Raji (cell line): ENCODE measurements around the gene AKAP12.

Experiments
- POLR2A ChIP-seq: IDR thresholded peaks from 2 replicates; pipeline ENCODE4 v1.6.1; 2011; ENCODE audit warnings: low read depth, low read length, control low read depth; ENCODE audit not compliant: insufficient read depth

Gene AKAP12

DNA sequence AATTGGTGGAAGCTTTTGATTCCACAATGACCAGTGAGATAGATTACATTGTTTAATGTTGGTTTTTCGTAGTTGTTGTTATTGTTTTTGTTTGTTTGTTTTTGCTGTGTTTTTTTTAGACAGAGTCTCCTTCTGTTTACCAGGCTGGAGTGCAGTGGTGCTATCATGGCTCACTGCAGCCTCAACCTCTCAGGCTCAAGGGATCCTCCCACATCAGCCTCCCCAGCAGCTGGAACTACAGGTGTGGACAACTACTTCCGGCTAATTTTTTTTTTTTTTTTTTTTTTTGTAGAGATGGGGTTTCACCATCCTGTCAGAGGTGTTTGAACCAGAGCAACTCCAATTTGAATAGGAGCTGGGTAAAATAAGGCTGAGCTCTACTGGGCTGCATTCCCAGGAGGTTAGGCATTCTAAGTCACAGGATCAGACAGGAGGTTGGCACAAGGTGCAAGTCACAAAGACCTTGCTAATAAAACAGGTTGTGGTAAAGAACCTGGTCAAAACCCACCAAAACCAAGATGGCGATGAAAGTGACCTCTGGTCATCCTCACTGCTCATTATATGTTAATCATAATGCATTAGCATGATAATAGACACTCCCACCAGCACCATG is 10.9 kb upstream of the AKAP12 start:
- no peak for TF ChIP-seq POLR2A

DNA sequence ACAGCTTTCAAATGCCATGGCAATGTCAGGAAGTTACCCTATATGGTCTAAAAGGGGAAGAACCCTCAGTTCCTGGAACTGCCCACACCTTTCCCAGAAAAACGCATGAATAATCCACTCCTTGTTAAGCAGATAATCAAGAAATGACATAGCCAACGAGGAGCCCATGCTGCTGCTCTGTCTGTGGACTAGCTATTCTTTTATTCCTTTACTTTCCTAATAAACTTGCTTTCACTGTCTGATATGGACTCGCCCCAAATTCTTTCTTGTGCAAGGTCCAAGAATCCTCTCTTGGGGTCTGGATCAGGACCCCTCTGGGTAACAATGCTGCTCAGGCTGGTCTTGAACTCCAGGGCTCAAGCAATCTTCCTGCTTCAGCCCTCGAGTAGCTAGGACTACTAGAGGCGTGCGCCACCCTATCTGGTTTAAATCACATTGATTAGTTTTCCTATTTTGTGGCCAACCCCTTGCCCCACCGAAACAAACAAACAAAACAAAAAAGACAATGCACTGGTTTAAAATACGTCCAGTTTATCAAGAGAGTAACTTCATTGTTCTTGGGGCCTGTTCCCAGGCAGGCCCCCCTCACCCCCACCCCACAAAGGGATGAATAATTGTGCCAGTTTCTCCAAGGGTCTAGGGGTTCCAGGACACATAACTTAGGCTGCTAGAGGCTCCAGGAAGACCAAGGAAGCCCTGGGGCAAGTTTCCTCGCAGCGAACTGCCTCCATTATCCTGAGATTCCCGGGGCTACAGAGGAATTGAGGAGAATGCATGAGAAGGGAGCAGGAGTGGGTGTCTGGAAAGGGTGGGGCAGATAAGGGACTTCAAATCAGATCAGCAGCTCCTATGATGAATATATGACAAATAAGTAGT is 10.1 kb upstream of the AKAP12 start:
- no peak for TF ChIP-seq POLR2A

DNA sequence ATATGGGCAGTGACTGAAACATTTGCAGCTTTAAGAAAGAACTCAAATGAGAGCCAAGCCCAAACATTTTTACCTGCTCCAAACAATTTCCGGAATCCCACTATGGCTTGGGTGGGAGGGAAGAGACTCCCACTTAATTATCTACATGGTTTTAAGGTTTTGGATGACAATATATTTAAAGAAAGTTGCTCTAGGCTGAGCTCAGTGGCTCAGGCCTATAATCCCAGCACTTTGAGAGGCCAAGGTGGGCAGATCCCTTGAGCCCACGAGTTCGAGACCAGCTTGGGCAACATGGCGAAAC is 9.5 kb upstream of the AKAP12 start:
- TF ChIP-seq POLR2A, result no peak

DNA sequence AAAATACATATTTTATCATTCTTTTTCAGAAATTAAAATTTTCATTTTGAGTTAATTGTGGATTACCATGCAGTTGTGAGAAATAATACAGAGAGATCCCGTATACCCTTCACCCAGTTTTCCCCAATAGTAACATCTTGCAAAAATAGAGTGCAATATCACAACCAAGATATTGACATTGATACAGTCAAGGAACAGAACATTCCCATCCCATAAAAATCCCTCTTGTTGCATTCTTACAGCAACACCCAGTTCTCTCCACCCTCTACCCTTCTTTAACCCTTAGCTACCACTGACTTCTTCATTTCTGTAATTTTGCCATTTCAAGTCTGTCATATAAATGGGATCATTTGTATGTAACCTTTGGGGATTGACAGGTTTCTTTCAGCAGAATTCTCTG is 6.9 kb upstream of the AKAP12 start:
- TF ChIP-seq POLR2A, result no peak

DNA sequence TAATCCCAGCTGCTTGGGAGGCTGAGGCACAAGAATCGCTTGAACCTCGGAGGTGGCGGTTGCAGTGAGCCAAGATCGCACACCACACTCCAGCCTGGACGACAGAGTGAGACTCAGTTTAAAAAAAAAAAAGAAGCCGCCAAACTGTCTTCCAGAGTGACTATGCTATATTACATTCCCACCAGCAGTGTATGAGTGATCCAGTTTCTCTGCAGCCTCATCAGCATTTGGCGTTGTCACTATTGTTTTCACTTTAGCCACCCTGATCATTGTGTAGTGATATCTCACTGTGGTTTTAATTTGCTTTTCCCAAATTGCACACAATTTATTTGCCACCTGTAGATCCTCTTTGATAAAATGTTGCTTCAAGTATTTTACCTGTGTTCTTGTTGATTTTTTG is 6.0 kb upstream of the AKAP12 start:
- TF ChIP-seq POLR2A, result no peak

DNA sequence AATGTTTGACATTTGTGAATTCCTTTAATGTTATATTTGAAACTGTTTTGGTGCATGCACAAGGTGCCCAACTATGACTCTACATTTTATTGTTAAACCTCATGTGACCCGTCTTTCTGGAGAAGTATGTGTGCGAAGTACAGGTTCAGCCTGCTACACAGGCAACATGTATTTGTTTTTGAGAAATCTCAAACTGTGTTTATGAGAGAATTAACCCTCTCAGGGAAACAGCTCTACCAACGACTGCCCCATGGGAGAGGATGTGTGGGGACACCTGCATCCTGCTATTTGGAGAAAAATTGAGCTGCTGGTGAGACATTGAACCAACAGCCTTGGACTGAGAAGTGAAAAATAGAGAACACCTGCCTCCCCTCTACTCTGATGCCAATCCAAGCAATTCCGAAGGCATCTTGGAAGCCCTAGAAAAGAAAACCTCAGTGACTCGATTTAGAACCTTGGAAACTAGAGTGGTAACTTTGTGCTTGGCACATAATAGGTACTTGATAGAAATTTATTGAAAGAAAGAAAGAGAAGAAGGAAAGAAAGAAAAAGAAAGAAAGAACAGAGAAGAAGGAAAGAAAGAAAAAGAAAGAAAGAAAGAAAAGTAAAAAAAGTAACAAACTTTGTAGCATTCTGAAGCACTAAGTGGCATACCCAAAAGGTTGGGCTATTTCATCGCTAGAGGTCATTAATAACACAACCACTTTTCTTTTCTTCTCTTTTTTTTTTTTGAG is 2.9 kb upstream of the AKAP12 start:
- no peak for TF ChIP-seq POLR2A

DNA sequence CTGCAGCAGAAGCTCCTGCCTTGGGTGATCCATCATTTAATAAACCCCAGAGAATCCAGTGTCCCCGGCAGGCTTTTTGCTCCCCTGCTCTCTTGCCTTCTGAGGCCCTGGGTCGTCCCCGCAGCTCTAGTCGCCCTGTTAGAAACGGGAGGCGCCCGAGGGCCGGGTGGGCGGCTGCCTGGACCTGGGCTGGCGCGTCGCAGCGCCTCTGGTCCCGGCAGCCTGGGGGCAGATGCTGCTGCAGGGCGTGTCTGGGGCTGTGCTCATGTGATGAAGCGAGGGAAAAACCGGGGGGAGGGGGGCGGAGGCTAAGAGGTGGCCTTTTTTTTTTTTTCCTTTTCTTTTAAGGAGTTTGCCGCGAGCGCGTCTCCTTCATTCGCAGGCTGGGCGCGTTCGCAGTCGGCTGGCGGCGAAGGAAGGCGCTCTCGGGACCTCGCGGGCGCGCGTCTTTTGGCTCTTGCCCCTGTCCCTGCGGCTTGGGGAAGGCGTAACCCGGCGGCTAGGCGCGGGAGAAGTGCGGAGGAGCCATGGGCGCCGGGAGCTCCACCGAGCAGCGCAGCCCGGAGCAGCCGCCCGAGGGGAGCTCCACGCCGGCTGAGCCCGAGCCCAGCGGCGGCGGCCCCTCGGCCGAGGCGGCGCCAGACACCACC is 394 bp downstream of the AKAP12 start:
- TF ChIP-seq POLR2A, result no peak

DNA sequence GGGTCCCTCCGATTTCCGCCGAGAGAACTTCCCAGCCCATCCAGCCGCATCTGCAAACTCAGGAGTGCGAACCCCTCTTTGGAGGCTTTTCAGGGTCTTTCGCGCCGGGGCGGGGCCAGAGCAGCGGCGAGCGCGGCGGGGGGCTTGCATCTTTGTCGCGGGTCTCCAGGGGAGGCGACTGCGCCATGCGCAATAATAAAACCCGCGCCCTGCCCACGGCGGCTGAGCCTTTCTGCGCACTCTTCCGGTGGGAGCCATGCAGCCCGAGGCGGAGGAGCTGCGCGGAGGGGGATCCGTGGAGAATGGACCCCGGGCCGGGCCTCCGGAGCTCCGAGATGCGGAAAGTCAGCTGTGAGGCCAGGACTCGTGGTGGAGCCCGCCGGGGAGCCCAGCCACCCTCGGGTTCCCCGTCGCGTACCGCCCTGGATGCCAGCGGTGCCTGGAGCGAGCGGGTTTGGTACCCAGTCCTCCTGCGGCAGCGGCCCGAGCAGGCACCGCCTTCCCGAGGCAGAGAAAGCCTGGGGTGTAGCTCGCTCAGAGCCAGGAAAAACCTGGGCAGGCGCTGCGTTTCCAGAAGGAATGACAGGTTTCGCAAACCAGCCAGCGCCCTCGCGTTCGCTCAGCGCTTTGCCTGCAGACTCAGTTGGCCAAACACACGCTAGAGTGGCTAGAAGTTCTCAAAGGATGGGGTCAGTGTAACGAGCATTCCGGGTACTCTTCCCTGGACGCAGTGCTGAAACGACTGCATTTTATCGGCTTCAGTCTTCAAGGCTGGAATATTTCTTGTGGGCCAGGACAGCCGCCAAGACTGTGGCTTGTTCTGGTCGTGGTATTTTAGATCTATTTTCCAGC is 1.2 kb downstream of the AKAP12 start:
- no peak for TF ChIP-seq POLR2A

DNA sequence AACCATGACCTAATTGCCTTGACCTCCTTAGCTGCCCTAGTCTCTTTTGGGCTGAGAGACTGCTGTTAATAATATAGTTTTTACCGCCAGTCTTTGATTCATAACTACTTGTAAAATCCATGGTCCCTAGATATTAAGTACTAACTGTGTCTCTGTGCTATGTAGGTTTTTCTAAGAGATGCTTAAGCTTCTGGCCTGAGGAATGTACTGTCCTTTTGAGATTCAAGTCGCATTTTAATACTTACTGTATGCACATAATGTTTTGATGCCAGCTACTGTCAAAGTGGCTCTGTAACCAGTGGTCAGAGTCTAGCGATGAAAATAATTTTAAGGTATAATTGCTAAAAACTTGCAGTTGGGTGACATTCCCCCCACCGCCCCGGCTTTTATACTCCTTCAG is 2.1 kb downstream of the AKAP12 start:
- TF ChIP-seq POLR2A, result no peak

DNA sequence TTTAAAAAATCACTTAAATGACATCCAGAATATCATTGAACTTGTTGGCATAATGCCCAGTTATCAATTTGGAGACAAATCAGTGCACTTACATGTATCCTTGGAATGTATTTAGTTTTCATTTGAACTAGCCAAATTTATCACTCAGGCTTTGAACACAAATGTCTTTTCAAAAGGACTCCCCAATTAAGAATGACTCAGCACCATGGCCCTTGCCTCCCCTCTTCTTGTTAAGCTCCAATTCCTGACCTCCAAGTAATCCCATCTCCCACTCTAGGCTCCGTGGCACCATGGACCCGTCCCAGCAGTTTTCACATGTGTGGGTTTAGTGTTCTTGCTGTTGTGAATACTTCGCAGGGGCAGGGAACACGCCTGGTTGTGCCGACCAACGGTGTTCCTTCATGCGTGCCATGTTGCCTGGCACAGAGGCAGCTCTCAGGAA is 2.7 kb downstream of the AKAP12 start:
- TF ChIP-seq POLR2A, result no peak

DNA sequence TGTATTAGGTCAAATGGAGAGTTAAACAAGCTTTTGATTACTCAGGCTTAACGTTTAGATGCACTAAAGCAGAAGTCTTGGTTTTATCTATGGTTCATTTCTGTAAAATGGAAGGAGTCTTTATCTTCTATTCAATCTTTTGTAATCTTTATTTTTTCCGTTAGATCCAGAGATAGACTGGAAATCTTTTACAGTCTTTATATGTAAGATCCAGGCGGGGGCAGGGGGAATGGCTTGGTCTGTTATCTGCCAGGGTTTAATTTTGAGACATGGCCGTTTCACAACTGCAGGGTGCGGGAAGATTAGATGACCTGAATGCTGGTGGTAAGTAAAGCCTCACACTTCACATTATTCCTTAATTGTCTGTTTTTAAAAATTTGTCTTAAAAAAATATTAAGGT is 3.7 kb downstream of the AKAP12 start:
- TF ChIP-seq POLR2A, result no peak

DNA sequence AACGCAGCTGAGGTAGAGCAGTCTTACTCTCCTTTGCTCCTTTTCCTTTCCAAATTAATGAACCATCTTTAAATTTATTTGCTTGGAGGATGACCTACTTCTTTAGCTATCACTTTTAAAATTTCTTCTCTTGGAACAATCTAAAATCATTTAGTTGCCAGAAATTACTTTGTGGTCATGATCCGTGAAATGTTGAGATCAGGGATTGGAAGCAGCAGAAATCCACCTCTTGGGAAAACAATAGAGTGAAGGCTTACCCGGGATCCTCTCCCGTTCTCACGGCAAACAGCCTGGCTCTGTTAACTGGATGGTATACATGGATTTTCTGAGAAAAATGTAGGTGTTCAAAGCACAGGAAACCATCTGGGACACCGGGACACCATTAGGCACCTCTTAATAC is 7.7 kb downstream of the AKAP12 start:
- TF ChIP-seq POLR2A, result no peak

DNA sequence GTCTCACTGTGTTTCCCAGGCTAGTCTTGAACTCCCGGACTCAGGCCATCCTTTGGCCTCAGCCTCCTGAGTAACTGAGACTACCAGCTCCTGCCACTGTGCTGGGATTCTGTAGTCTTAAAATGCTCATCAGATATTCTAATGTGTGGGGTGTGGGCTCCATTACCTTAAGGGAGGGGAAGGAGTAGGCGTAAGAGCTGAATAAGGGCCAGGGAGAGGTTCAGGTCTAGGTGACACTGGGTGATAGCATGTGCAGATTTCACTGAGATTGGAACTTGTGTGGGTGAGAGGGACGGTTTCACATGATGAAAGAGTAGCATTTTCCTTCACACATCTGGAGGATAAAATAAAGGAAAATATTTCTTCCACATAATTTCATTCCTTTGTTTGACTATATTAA is 8.5 kb downstream of the AKAP12 start:
- TF ChIP-seq POLR2A, result no peak

DNA sequence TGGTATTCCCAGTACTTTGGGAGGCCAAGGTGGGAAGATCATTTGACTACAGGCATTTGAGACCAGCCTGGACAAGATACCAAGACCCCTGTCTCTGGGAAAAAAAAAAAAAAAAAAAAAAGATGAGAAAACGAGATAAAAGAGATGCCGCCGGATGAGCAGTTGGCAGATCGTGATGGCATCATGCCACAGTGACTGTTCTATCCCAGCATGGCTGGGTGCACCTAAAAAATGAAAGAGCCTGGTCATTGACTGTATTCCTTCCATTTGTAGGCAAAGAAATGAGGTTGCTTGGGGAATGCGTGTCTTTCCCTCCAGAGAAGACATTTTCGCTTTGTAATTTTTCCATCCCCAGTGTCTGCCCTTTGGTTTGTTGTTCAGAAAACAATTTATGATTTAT is 12.9 kb downstream of the AKAP12 start:
- TF ChIP-seq POLR2A, result no peak

DNA sequence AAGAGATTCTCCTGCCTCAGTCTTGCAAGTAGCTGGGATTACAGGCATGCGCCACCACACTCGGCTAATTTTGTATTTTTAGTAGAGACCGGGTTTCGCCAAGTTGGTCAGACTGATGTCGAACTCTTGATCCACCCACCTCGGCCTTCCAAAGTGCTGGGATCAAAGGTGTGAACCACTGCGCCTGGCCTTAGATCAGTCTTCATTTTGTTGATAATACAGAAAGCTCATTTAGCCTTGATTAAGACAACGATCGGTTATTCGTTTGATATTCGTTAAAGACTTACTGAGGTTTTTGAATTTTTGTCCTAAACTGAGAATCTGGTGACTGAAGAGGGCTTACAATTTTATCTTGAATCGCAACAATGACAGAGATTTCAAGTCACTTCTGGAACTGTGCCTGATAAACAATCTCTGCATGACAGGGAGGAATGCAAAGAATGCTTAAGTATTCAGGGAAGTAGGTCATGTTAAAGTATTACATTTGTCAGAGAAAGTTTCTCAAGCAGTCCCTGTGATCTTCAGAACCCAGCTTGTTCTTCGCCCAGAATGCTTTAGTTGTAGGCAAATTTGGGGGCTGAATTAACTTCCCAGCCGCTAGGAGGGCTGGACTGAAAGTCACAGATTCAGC is 14.8 kb downstream of the AKAP12 start:
- TF ChIP-seq POLR2A, result no peak

DNA sequence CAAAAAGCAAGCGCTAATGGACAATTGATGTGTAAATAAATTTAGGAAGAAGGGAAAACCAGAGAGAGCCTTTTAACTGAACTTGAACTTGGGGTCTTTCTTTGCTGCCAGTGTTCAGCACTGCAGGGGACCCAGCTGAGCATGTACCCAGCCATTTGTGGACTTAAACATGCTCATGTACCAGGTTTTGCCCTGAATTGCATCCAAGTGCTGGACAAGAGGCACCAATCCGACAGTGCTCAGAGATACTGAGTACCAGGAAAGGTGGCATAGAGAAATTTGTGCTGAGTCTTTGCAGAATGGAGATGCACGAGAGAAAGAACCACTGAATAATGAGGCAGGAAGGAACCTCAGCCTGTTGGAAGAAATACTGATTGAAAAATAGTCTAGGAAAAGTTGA is 16.0 kb downstream of the AKAP12 start:
- TF ChIP-seq POLR2A, result no peak
